H1 (cell line): Measurements from ENCODE around the gene RUFY3. TPM values are rescaled to one million over a fixed set of nuclear protein-coding genes. Genes with fewer than 3 reads are reported as not detected.

Source experiments
- KDM4A ChIP-seq: IDR thresholded peaks from one replicate; pipeline ENCODE4 v1.7.1; 2012; ENCODE audit warnings: low read depth, mild to moderate bottlenecking, moderate library complexity, low read length, inconsistent platforms; ENCODE audit not compliant: severe bottlenecking
- MAX ChIP-seq: IDR thresholded peaks from 2 replicates; pipeline ENCODE4 v1.6.1; 2012; ENCODE audit warnings: inconsistent platforms
- NANOG ChIP-seq: IDR thresholded peaks from 2 replicates; pipeline ENCODE4 v1.6.1; 2011; ENCODE audit warnings: low read length, low read depth, mild to moderate bottlenecking, inconsistent platforms; ENCODE audit not compliant: insufficient read depth, poor library complexity, severe bottlenecking
- NRF1 ChIP-seq: IDR thresholded peaks from 2 replicates; pipeline ENCODE4 v1.6.1; 2011; ENCODE audit warnings: mild to moderate bottlenecking, low read depth, low read length, improper control_type of control experiment
- RBBP5 ChIP-seq: IDR thresholded peaks from 2 replicates; pipeline ENCODE4 v1.7.1; 2012; ENCODE audit warnings: low read depth, mild to moderate bottlenecking, inconsistent platforms, low read length, moderate library complexity, borderline replicate concordance
- RFX5 ChIP-seq: IDR thresholded peaks from 2 replicates; pipeline ENCODE4 v1.6.1; 2011; ENCODE audit warnings: low read depth, low read length, improper control_type of control experiment, borderline replicate concordance
- TCF12 ChIP-seq: IDR thresholded peaks from 2 replicates; pipeline ENCODE4 v1.6.1; 2011; ENCODE audit warnings: low read depth, mild to moderate bottlenecking, low read length
- polyA plus RNA-seq, 7 experiments: library from polyadenylated mRNA; depleted of rRNA in 3 of 7; stranded (reverse) in 5 of 7; unstranded in 2 of 7; fragments of >200 nt in 5 of 7; fragments of 200-250 nt in 2 of 7; gene quantifications; 1 replicate in 5 of 7; 2 replicates in 1 of 7; 4 replicates in 1 of 7; pipeline versions ENCODE4 v1.2.1 to v1.2.3, GENCODE V29; 2011 to 2013; ENCODE audit warnings: missing spikeins in 2 of 7, mixed read lengths in 2 of 7
- total RNA-seq: library from RNA; stranded (reverse); fragmentation: NEBNext Ultra II Directional; extraction: Animal tissue kit (Norgen Biotek cat#: 25700); gene quantifications from 2 replicates; pipeline ENCODE4 v1.2.1, GENCODE V29; 2021
- TF ChIP-seq, protein P1 (sequence below): fragments of 300-600 bp; sonication (generic); IDR thresholded peaks from 2 replicates; pipeline ENCODE4 v1.7.1; 2012; ENCODE audit warnings: low read length, moderate library complexity, mild to moderate bottlenecking, inconsistent platforms; ENCODE audit not compliant: insufficient replicate concordance

Gene RUFY3
- total and polyA plus RNA-seq, 2 of the 8 experiments (the other 6 are each of a cell fraction or from before 2014, with no cell fraction given), result 7.8 to 33.1 TPM

DNA sequence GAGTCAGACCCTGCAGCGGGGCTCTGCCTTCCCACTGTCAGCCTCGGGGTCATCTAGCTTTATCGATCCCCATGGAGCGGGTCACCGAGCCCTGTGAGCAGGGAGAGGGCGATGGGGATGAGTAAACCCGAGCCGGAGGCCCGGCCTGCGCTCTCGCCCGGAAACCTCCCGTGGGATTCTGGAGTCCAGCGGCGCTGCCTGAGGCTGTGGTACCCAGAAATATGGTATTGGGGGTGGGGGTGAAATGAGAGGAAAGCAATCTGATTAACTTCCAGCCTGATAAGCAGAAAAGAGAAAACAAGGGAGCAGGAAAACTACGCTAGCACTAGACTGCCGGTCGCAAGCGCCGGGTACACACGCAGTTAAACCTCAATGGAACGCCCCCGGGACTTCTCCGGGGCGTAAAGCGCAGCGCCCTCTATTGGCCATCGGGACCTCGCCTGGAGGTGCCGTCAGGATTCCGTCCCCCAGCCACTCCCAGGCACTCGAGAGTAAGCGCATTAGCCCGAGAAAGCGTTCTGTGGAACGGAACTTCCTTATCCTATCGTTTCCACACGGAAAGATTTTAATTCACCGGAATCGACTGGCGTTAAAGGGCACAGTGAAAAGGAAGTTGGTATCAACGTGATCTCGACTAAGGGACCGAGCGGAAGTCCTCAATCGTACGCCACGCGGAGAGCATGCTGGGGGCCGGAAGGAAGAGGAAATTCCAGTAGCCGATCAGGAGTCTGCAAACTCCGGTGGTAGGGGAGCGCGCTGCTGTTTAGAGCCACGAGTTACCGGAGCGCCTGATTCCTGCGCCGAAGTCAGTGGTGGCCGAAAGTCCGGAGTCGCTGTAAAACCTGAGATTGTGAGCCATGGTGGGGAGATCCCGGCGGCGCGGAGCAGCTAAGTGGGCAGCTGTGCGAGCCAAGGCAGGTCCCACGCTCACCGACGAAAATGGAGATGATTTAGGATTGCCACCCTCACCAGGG is 33.7 kb upstream of the RUFY3 start, which contains the start of gene UTP3 (continued):
- TF ChIP-seq, protein P1, sequence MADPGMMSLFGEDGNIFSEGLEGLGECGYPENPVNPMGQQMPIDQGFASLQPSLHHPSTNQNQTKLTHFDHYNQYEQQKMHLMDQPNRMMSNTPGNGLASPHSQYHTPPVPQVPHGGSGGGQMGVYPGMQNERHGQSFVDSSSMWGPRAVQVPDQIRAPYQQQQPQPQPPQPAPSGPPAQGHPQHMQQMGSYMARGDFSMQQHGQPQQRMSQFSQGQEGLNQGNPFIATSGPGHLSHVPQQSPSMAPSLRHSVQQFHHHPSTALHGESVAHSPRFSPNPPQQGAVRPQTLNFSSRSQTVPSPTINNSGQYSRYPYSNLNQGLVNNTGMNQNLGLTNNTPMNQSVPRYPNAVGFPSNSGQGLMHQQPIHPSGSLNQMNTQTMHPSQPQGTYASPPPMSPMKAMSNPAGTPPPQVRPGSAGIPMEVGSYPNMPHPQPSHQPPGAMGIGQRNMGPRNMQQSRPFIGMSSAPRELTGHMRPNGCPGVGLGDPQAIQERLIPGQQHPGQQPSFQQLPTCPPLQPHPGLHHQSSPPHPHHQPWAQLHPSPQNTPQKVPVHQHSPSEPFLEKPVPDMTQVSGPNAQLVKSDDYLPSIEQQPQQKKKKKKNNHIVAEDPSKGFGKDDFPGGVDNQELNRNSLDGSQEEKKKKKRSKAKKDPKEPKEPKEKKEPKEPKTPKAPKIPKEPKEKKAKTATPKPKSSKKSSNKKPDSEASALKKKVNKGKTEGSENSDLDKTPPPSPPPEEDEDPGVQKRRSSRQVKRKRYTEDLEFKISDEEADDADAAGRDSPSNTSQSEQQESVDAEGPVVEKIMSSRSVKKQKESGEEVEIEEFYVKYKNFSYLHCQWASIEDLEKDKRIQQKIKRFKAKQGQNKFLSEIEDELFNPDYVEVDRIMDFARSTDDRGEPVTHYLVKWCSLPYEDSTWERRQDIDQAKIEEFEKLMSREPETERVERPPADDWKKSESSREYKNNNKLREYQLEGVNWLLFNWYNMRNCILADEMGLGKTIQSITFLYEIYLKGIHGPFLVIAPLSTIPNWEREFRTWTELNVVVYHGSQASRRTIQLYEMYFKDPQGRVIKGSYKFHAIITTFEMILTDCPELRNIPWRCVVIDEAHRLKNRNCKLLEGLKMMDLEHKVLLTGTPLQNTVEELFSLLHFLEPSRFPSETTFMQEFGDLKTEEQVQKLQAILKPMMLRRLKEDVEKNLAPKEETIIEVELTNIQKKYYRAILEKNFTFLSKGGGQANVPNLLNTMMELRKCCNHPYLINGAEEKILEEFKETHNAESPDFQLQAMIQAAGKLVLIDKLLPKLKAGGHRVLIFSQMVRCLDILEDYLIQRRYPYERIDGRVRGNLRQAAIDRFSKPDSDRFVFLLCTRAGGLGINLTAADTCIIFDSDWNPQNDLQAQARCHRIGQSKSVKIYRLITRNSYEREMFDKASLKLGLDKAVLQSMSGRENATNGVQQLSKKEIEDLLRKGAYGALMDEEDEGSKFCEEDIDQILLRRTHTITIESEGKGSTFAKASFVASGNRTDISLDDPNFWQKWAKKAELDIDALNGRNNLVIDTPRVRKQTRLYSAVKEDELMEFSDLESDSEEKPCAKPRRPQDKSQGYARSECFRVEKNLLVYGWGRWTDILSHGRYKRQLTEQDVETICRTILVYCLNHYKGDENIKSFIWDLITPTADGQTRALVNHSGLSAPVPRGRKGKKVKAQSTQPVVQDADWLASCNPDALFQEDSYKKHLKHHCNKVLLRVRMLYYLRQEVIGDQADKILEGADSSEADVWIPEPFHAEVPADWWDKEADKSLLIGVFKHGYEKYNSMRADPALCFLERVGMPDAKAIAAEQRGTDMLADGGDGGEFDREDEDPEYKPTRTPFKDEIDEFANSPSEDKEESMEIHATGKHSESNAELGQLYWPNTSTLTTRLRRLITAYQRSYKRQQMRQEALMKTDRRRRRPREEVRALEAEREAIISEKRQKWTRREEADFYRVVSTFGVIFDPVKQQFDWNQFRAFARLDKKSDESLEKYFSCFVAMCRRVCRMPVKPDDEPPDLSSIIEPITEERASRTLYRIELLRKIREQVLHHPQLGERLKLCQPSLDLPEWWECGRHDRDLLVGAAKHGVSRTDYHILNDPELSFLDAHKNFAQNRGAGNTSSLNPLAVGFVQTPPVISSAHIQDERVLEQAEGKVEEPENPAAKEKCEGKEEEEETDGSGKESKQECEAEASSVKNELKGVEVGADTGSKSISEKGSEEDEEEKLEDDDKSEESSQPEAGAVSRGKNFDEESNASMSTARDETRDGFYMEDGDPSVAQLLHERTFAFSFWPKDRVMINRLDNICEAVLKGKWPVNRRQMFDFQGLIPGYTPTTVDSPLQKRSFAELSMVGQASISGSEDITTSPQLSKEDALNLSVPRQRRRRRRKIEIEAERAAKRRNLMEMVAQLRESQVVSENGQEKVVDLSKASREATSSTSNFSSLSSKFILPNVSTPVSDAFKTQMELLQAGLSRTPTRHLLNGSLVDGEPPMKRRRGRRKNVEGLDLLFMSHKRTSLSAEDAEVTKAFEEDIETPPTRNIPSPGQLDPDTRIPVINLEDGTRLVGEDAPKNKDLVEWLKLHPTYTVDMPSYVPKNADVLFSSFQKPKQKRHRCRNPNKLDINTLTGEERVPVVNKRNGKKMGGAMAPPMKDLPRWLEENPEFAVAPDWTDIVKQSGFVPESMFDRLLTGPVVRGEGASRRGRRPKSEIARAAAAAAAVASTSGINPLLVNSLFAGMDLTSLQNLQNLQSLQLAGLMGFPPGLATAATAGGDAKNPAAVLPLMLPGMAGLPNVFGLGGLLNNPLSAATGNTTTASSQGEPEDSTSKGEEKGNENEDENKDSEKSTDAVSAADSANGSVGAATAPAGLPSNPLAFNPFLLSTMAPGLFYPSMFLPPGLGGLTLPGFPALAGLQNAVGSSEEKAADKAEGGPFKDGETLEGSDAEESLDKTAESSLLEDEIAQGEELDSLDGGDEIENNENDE, result no peak
- TF ChIP-seq KDM4A (peak; percentile 53), NRF1 (no peak), NANOG (no peak), MAX (peak; percentile 89), RFX5 (no peak), TCF12 (peak; percentile 62; the same call in 1 of the 2 replicates), RBBP5 (peak; percentile 40)
